Measurements from ENCODE around the gene CD59. TPM values are rescaled to one million over a fixed set of nuclear protein-coding genes. Genes with fewer than 3 reads are reported as not detected.

CD59 gene
- total and polyA plus RNA-seq, 2 donors (not counting 3 experiments of a cell fraction or from before 2014, with no cell fraction given) = 992 to 1,084 TPM

DNA sequence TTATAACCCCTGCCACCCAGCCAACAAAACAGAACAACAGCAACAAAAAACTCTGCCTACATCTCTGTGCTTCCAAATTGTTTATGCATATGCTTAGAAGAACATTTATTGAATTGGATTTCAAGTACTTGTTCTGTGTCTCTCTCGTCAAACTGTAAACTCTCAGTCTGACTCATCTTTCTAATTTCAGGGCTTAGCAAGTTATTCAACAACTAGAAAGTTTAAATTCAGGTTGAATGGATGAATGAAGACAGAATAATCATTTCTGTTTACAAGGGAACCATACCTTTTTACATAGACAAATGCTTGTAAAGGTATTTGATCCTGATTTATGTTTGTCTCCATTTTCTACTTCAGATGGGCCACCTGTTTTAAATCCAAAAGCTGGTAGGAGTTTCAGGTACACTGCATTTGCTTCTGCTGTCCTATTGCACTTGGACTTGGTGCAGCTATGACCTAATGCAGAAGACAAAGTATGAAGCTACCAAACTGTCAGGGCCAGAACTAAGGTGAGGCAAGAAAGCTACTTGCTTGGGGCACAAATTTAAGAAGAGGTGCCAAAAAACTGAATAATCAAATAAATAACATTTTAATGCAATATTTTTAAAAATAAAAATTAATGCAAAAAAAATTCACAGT, 39.7 kb upstream of the CD59 start:
- Histone ChIP-seq H3K9me1 (replicated peaks; ENCODE audit: control insufficient read depth, extremely low read depth, insufficient read depth, low read length) (no peaks in the 10 kb centered on the region), H3K4me1 (ENCODE audit: control insufficient read depth, extremely low read depth, insufficient read depth, low read length) (peaks cover 12% of the 10 kb centered on the region), H3K9me3 (replicated peaks; ENCODE audit: control insufficient read depth, insufficient read depth, low read length) (no peaks in the 10 kb centered on the region), H3K4me2 (ENCODE audit: insufficient read depth, low read length) (no peak overlapping the region), H3K27me3 (ENCODE audit: control insufficient read depth in 2 of 2, insufficient read depth in 2 of 2, low read length in 2 of 2) (peaks cover 28 to 38% of the 10 kb centered on the region in 2 experiments), H3K79me2 (ENCODE audit: control insufficient read depth, insufficient read depth, low read length) (peaks cover 14% of the 10 kb centered on the region), H4K20me1 (replicated peaks; ENCODE audit: control insufficient read depth, extremely low read depth, insufficient read depth, low read length) (no peaks in the 10 kb centered on the region), H3K27ac (ENCODE audit: insufficient read depth, low read depth, low read length) (no peak overlapping the region), H3K9ac (replicated peaks; ENCODE audit: extremely low read depth, insufficient read depth, low read length) (no peak overlapping the region), H2AFZ (ENCODE audit: low read depth, low read length) (no peak overlapping the region), H3K4me3 (replicated peaks in 1 of 3; ENCODE audit: insufficient read depth in 1 of 3, low read depth in 1 of 3, low read length in 3 of 3) (no peak overlapping the region), H3K36me3 (ENCODE audit: control insufficient read depth in 2 of 2, extremely low read depth in 1 of 2, insufficient read depth in 2 of 2, low read length in 2 of 2) (no peaks in the 10 kb centered on the region)
- dilution Hi-C loops (cut with MboI; ENCODE audit: extremely low pct_ligation_motif_present, low sequenced_read_pairs) (no loop called here), intact Hi-C loops (cut with micrococcal nuclease) (no loop called here)
- BruUV-seq (replicated peaks) = no TSS peak
- TF ChIP-seq POLR2A (IDR thresholded peaks at IDR 0.05; ENCODE audit: low read depth, low read length) (no peak), EZH2 (IDR thresholded peaks at IDR 0.05; ENCODE audit: borderline replicate concordance, low read depth, low read length, severe bottlenecking) (no peak), FOS (IDR thresholded peaks at IDR 0.05; ENCODE audit: borderline replicate concordance, insufficient read depth, low read length) (no peak), POLR2AphosphoS5 (IDR thresholded peaks at IDR 0.05; ENCODE audit: insufficient read depth, low read depth, low read length) (no peak), MYC (IDR thresholded peaks at IDR 0.05; ENCODE audit: low read depth, low read length) (no peak)
- TF ChIP-seq, protein P1, sequence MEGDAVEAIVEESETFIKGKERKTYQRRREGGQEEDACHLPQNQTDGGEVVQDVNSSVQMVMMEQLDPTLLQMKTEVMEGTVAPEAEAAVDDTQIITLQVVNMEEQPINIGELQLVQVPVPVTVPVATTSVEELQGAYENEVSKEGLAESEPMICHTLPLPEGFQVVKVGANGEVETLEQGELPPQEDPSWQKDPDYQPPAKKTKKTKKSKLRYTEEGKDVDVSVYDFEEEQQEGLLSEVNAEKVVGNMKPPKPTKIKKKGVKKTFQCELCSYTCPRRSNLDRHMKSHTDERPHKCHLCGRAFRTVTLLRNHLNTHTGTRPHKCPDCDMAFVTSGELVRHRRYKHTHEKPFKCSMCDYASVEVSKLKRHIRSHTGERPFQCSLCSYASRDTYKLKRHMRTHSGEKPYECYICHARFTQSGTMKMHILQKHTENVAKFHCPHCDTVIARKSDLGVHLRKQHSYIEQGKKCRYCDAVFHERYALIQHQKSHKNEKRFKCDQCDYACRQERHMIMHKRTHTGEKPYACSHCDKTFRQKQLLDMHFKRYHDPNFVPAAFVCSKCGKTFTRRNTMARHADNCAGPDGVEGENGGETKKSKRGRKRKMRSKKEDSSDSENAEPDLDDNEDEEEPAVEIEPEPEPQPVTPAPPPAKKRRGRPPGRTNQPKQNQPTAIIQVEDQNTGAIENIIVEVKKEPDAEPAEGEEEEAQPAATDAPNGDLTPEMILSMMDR (IDR thresholded peaks at IDR 0.05; ENCODE audit: extremely low read depth in 1 of 2, insufficient read depth in 1 of 2, low read depth in 1 of 2, low read length in 2 of 2) = no peak
- TF ChIP-seq, protein P2, sequence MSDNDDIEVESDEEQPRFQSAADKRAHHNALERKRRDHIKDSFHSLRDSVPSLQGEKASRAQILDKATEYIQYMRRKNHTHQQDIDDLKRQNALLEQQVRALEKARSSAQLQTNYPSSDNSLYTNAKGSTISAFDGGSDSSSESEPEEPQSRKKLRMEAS (IDR thresholded peaks at IDR 0.05; ENCODE audit: insufficient read depth, insufficient read length) = no peak
- FAIRE-seq = no peak
- CTCF ChIA-PET = interaction anchor here (0.5 to 1.4 kb wide), 3 partner anchors 33 to 610 kb away, joined by 3 to 4 read pairs (median 4); no protein-coding TSS in a partner anchor
- DNase-seq (ENCODE audit: low read depth, low spot score) = no peak
- POLR2A ChIA-PET = no interaction called here

Data from endothelial cell of umbilical vein (primary cell).